Left lung (tissue), 10 donors: Measurements from ENCODE around the gene PLXNA2. TPM values are rescaled to one million over a fixed set of nuclear protein-coding genes. Genes with fewer than 3 reads are reported as not detected.

Experiments
- ATAC-seq: fragments of 200-7000 bp; cut with Tn5 transposase; one replicate; pipeline ENCODE4 v1.9.1; 2020; ENCODE audit warnings: moderate library complexity
- DNase-seq, 4 donors: peaks; one replicate each; pipeline ENCODE4 v3.0.0-alpha.2; 2013 to 2020
- H3K27ac ChIP-seq, 2 donors: fragments of 200-600 bp; sonication (generic) in 1 of 2; one replicate each; pipeline versions ENCODE4 v1.5.0 to v1.8.0; 2020 to 2021
- H3K27me3 ChIP-seq, 2 donors: fragments of 200-600 bp; sonication (generic) in 1 of 2; one replicate each; pipeline versions ENCODE4 v1.5.0 to v1.8.0; 2020 to 2021
- H3K36me3 ChIP-seq, 2 donors: fragments of 200-600 bp; sonication (generic) in 1 of 2; one replicate each; pipeline versions ENCODE4 v1.5.0 to v1.8.0; 2020 to 2021
- H3K4me1 ChIP-seq, 2 donors: fragments of 200-600 bp; one replicate each; pipeline ENCODE4 v1.8.0; 2021
- H3K4me3 ChIP-seq, 2 donors: fragments of 200-600 bp; sonication (generic) in 1 of 2; one replicate each; pipeline versions ENCODE4 v1.5.0 to v1.8.0; 2020 to 2021; ENCODE audit warnings: mild to moderate bottlenecking in 1 of 2
- H3K9me3 ChIP-seq, 2 donors: fragments of 200-600 bp; sonication (generic) in 1 of 2; one replicate each; pipeline versions ENCODE4 v1.5.0 to v1.8.0; 2020 to 2021
- CTCF ChIP-seq, 2 donors: fragments of 200-600 bp; sonication (generic) in 1 of 2; IDR thresholded peaks; one replicate each; pipeline versions ENCODE4 v1.5.0 to v1.8.0; 2021; ENCODE audit warnings: antibody characterized with exemption in 2 of 2
- intact Hi-C, 2 donors: fragments of 100-400 bp; cut with DNase I; formaldehyde crosslinking; loops; one replicate each; pipeline versions ENCODE4 v1.11.2 to v1.14.2; 2022
- polyA plus RNA-seq, 6 donors: library from polyadenylated mRNA; unstranded; fragments of 120-200 nt; gene quantifications; one replicate each; pipeline ENCODE4 v1.2.1, GENCODE V29; 2013; ENCODE audit not compliant: insufficient read length in 6 of 6
- total RNA-seq, 2 donors: library from RNA; stranded (reverse); fragmentation: NEBNext Ultra II Directional; extraction: Animal tissue kit (Norgen Biotek cat#: 25700); gene quantifications; one replicate each; pipeline ENCODE4 v1.2.1, GENCODE V29; 2021
- donor health status: DM: no; HTN: yes; CAD: no.
- donor health status: DM: no; HTN: no; CAD: no.

Gene PLXNA2
- total and polyA plus RNA-seq, 8 donors, result 21.4 to 92.8 (median 34.0) TPM

- DNase-seq, result no peak
- H3K36me3 ChIP-seq, result peaks cover 0 to 11% of the 10 kb centered on the region in 2 donors
- H3K9me3 ChIP-seq, result no peaks in the 10 kb centered on the region
- intact Hi-C loops, result no loop called here
- ATAC-seq, result no peak
- no peak overlapping the region for H3K27ac ChIP-seq
- no peak overlapping the region for H3K4me3 ChIP-seq
- H3K4me1 ChIP-seq, result no peaks in the 10 kb centered on the region
- H3K27me3 ChIP-seq, result no peaks in the 10 kb centered on the region
- TF ChIP-seq CTCF (IDR thresholded peaks at IDR 0.05), result no peak
Measured at GRCh38 chr1:208112401-208112800, 131.8 kb downstream of the PLXNA2 start.

- no peak overlapping the region for H3K27ac ChIP-seq
- intact Hi-C loops, result no loop called here
- ATAC-seq (no peak), DNase-seq (no peak)
- H3K27me3 ChIP-seq, result no peaks in the 10 kb centered on the region
- no peak for TF ChIP-seq CTCF (IDR thresholded peaks at IDR 0.05)
- no peaks in the 10 kb centered on the region for H3K4me1 ChIP-seq
- peaks cover 0 to 11% of the 10 kb centered on the region in 2 donors for H3K36me3 ChIP-seq
- H3K4me3 ChIP-seq, result no peak overlapping the region
- no peaks in the 10 kb centered on the region for H3K9me3 ChIP-seq
Measured at GRCh38 chr1:208111646-208112190, 132.5 kb downstream of the PLXNA2 start.

- DNase-seq, result no peak
- intact Hi-C loops, result no loop called here
- ATAC-seq, result no peak
- Histone ChIP-seq H3K27me3 (no peaks in the 10 kb centered on the region), H3K36me3 (peaks cover 0 to 11% of the 10 kb centered on the region in 2 donors), H3K4me1 (no peaks in the 10 kb centered on the region), H3K4me3 (no peak overlapping the region), H3K9me3 (no peaks in the 10 kb centered on the region), H3K27ac (no peak overlapping the region)
- no peak for TF ChIP-seq CTCF (IDR thresholded peaks at IDR 0.05)
Measured at GRCh38 chr1:208110296-208110695, 133.9 kb downstream of the PLXNA2 start.

GRCh38 chr1:208108646-208109330 is 135.4 kb downstream of the PLXNA2 start:
- peaks cover 0 to 11% of the 10 kb centered on the region in 2 donors for H3K36me3 ChIP-seq
- no peak for DNase-seq
- H3K27ac ChIP-seq, result no peak overlapping the region
- H3K4me3 ChIP-seq, result no peak overlapping the region
- no peak for ATAC-seq
- TF ChIP-seq CTCF (IDR thresholded peaks at IDR 0.05), result no peak
- H3K27me3 ChIP-seq, result no peaks in the 10 kb centered on the region
- no peaks in the 10 kb centered on the region for H3K4me1 ChIP-seq
- intact Hi-C loops, result no loop called here
- no peaks in the 10 kb centered on the region for H3K9me3 ChIP-seq

- Histone ChIP-seq H3K4me1 (no peaks in the 10 kb centered on the region), H3K27me3 (no peaks in the 10 kb centered on the region), H3K4me3 (no peak overlapping the region), H3K36me3 (peaks cover 0 to 11% of the 10 kb centered on the region in 2 donors), H3K9me3 (no peaks in the 10 kb centered on the region), H3K27ac (no peak overlapping the region)
- TF ChIP-seq CTCF (IDR thresholded peaks at IDR 0.05), result no peak
- DNase-seq, result no peak
- ATAC-seq, result peak; percentile 33
- intact Hi-C loops, result no loop called here
Measured at GRCh38 chr1:208108213-208108608, 136.0 kb downstream of the PLXNA2 start.
